ENCODE measurements around the gene ANKIB1. TPM values are rescaled to one million over a fixed set of nuclear protein-coding genes. Genes with fewer than 3 reads are reported as not detected.
A peak's percentile ranks its signal among the peaks of the same experiment; 100 is the strongest.

The ANKIB1 gene

DNA sequence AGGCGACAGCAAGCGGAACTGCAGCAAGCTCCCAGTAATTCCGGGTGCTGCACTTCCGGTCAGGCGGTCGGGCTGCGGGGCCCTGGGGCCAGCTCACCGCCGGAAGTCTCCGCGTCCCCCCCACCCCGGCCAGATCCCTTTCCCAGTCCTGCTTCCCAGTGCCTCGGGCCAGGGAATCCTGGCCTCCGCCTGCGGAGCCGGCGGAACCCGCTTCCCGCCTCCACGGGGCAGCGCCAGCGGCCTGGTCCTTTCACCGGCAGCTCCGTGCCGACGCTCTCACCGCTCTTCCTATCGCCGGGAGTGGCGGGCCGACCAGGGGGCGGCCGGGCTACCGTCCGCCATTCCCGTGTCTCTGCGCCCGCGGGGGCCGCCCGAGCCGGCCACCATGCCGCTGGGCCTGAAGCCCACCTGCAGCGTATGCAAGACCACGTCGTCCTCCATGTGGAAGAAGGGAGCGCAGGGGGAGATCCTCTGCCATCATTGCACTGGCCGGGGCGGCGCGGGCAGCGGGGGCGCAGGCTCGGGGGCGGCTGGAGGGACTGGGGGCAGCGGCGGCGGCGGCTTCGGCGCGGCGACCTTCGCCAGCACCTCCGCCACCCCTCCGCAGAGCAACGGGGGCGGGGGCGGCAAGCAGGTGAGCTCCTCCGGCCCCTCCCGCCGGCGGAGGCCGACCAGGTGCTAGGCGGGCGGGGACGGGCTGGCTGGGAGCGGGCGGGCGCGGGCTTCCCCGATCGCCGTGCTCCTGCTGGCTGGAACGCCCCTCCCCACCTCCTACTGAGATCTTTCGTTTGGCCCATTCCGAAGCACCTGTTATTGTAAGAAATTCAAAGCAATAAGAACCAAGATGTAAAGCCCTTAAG lies 201.8 kb downstream of the ANKIB1 start, which contains the start of gene GATAD1:
GATAD1 (plus strand) TSS at position 138 of the 860 bp plus-strand sequence; CDS start at position 386, 248 bp downstream.
- Histone ChIP-seq H3K27me3 (ENCODE audit: insufficient read depth, poor library complexity, severe bottlenecking) (no peaks in the 10 kb centered on the region), H3K4me3 (replicated peaks; ENCODE audit: insufficient read depth, low read length) (peak within 1 kb of the TSS; percentile 83), H3K27ac (replicated peaks) (peak within 1 kb of the TSS; percentile 96)
- TF ChIP-seq, protein P1, sequence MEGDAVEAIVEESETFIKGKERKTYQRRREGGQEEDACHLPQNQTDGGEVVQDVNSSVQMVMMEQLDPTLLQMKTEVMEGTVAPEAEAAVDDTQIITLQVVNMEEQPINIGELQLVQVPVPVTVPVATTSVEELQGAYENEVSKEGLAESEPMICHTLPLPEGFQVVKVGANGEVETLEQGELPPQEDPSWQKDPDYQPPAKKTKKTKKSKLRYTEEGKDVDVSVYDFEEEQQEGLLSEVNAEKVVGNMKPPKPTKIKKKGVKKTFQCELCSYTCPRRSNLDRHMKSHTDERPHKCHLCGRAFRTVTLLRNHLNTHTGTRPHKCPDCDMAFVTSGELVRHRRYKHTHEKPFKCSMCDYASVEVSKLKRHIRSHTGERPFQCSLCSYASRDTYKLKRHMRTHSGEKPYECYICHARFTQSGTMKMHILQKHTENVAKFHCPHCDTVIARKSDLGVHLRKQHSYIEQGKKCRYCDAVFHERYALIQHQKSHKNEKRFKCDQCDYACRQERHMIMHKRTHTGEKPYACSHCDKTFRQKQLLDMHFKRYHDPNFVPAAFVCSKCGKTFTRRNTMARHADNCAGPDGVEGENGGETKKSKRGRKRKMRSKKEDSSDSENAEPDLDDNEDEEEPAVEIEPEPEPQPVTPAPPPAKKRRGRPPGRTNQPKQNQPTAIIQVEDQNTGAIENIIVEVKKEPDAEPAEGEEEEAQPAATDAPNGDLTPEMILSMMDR (IDR thresholded peaks at IDR 0.05; ENCODE audit: insufficient read depth, low read length): peak; percentile 87
- peak; percentile 78; the same call in 1 of the 2 replicates for TF ChIP-seq SPI1 (IDR thresholded peaks at IDR 0.05; ENCODE audit: borderline replicate concordance, low read depth)
- TF ChIP-seq POLR2AphosphoS5 (IDR thresholded peaks at IDR 0.05; ENCODE audit: low read depth): peak; percentile 62; the same call in 1 of the 2 replicates
- peak; percentile 88 for TF ChIP-seq GABPA (IDR thresholded peaks at IDR 0.05; ENCODE audit: low read depth)
- TF ChIP-seq, protein P2, sequence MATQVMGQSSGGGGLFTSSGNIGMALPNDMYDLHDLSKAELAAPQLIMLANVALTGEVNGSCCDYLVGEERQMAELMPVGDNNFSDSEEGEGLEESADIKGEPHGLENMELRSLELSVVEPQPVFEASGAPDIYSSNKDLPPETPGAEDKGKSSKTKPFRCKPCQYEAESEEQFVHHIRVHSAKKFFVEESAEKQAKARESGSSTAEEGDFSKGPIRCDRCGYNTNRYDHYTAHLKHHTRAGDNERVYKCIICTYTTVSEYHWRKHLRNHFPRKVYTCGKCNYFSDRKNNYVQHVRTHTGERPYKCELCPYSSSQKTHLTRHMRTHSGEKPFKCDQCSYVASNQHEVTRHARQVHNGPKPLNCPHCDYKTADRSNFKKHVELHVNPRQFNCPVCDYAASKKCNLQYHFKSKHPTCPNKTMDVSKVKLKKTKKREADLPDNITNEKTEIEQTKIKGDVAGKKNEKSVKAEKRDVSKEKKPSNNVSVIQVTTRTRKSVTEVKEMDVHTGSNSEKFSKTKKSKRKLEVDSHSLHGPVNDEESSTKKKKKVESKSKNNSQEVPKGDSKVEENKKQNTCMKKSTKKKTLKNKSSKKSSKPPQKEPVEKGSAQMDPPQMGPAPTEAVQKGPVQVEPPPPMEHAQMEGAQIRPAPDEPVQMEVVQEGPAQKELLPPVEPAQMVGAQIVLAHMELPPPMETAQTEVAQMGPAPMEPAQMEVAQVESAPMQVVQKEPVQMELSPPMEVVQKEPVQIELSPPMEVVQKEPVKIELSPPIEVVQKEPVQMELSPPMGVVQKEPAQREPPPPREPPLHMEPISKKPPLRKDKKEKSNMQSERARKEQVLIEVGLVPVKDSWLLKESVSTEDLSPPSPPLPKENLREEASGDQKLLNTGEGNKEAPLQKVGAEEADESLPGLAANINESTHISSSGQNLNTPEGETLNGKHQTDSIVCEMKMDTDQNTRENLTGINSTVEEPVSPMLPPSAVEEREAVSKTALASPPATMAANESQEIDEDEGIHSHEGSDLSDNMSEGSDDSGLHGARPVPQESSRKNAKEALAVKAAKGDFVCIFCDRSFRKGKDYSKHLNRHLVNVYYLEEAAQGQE (IDR thresholded peaks at IDR 0.05; ENCODE audit: insufficient replicate concordance, low read depth): peak; percentile 39
- DNase-seq (ENCODE audit: low read depth in 1 of 2, low spot score in 1 of 2): peak; percentile 75 to 91

DNA sequence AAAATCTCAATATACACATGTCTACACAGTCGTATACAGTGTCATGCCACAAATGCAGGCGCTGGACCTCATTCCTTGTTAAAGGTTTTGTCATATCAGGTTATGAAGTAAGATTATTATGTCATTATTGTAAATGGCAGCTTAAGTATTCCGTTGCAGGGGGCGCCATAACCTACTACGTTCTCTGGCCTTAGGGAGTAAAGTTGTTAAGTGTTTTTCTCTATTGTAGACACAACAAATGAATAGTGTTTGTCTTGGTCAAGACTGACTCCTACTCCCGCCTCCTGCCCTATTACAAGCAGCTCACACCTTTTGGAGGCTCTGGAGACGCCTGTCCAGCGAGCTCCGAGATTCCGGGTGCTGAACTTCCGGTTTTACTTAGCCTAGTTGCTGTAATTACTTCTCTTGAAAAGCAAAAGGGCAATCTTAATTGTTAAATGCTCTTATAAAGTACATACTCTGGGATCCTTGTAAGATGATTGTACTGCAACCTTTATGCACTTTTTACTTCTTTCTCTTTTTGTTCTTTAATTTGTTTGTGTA lies 202.5 kb downstream of the ANKIB1 start:
- H3K27ac ChIP-seq (replicated peaks): peak overlapping the region; percentile 96
- H3K27me3 ChIP-seq (ENCODE audit: insufficient read depth, poor library complexity, severe bottlenecking): no peaks in the 10 kb centered on the region
- TF ChIP-seq, protein P1 (IDR thresholded peaks at IDR 0.05; ENCODE audit: insufficient read depth, low read length): peak; percentile 43
- no peak for TF ChIP-seq POLR2AphosphoS5 (IDR thresholded peaks at IDR 0.05; ENCODE audit: low read depth)
- TF ChIP-seq SPI1 (IDR thresholded peaks at IDR 0.05; ENCODE audit: borderline replicate concordance, low read depth): no peak; the same call in 1 of the 2 replicates
- TF ChIP-seq GABPA (IDR thresholded peaks at IDR 0.05; ENCODE audit: low read depth): peak; percentile 46; the same call in 1 of the 2 replicates
- TF ChIP-seq, protein P2 (IDR thresholded peaks at IDR 0.05; ENCODE audit: insufficient replicate concordance, low read depth): no peak
- peak overlapping the region; percentile 83 for H3K4me3 ChIP-seq (replicated peaks; ENCODE audit: insufficient read depth, low read length)
- peak; percentile 47 to 68 for DNase-seq (ENCODE audit: low read depth in 1 of 2, low spot score in 1 of 2)

Small RNA genes within 50 kb of the gene (microRNA-seq; reads per million reads assigned to microRNA genes)
- gene MIR1285-1: not detected

Measured in HL-60 (cell line).